T-helper 2 cell (primary cell): ENCODE results near the gene CNPY4.
A peak's percentile ranks its signal among the peaks of the same experiment; 100 is the strongest.

ENCODE experiments used
- DNase-seq, 5 experiments: peaks; one replicate each; pipeline versions ENCODE4 v3.0.0 to v3.0.0-alpha.2; 2012 to 2022

CNPY4 gene

GRCh38 chr7:100091411-100092181 lies 27.8 kb upstream of the CNPY4 start:
- DNase-seq = no peak

GRCh38 chr7:100093054-100093453 lies 26.4 kb upstream of the CNPY4 start:
- DNase-seq = no peak

GRCh38 chr7:100093498-100093897 lies 25.9 kb upstream of the CNPY4 start:
- no peak for DNase-seq

- DNase-seq = no peak
These were observed 25.4 kb upstream of the CNPY4 start for GRCh38 chr7:100093925-100094486.

GRCh38 chr7:100095289-100095688 lies 24.1 kb upstream of the CNPY4 start:
- DNase-seq = no peak

- no peak for DNase-seq
These were observed 23.7 kb upstream of the CNPY4 start for GRCh38 chr7:100095704-100096103.

GRCh38 chr7:100098913-100099312 lies 20.5 kb upstream of the CNPY4 start:
- no peak for DNase-seq

- DNase-seq = no peak
These were observed 20.0 kb upstream of the CNPY4 start for GRCh38 chr7:100099452-100099851.

GRCh38 chr7:100100420-100101015 lies 18.9 kb upstream of the CNPY4 start:
- peak; percentile 75 to 97 (median 79) for DNase-seq

GRCh38 chr7:100101016-100101862 lies 18.2 kb upstream of the CNPY4 start, which contains the start of the genes AP4M1 and MCM7:
TSS of gene AP4M1 (plus strand) at chr7:100101643. CDS start at chr7:100101715, 72 bp downstream.
TSS of gene MCM7 (minus strand) at chr7:100101397. CDS start at chr7:100101294, 103 bp downstream.
- peak; percentile 90 to 99 (median 94) for DNase-seq

GRCh38 chr7:100102950-100103840 lies 16.2 kb upstream of the CNPY4 start:
- no peak for DNase-seq

GRCh38 chr7:100105534-100105933 lies 13.9 kb upstream of the CNPY4 start:
- DNase-seq = no peak

GRCh38 chr7:100106633-100107032 lies 12.8 kb upstream of the CNPY4 start:
- no peak for DNase-seq

- no peak for DNase-seq
These were observed 12.2 kb upstream of the CNPY4 start for GRCh38 chr7:100107125-100107737.

GRCh38 chr7:100107890-100108289 lies 11.5 kb upstream of the CNPY4 start:
- DNase-seq = no peak

GRCh38 chr7:100109521-100110163 lies 9.8 kb upstream of the CNPY4 start:
- DNase-seq = no peak

- DNase-seq = no peak
These were observed 8.3 kb upstream of the CNPY4 start for GRCh38 chr7:100111156-100111555.

- DNase-seq = no peak
These were observed 7.5 kb upstream of the CNPY4 start for GRCh38 chr7:100111914-100112313.

GRCh38 chr7:100115026-100115425 lies 4.4 kb upstream of the CNPY4 start:
- no peak for DNase-seq

- DNase-seq = no peak
These were observed 904 bp upstream of the CNPY4 start for GRCh38 chr7:100118388-100119071.
